ENCODE results near the gene TMEM131. TPM values are rescaled to one million over a fixed set of nuclear protein-coding genes. Genes with fewer than 3 reads are reported as not detected.

The TMEM131 gene
- total and polyA plus RNA-seq, 10 of the 15 experiments (the other 5 are each of a cell fraction or from before 2014, with no cell fraction given): 6.0 to 48.2 (median 23.2) TPM

DNA sequence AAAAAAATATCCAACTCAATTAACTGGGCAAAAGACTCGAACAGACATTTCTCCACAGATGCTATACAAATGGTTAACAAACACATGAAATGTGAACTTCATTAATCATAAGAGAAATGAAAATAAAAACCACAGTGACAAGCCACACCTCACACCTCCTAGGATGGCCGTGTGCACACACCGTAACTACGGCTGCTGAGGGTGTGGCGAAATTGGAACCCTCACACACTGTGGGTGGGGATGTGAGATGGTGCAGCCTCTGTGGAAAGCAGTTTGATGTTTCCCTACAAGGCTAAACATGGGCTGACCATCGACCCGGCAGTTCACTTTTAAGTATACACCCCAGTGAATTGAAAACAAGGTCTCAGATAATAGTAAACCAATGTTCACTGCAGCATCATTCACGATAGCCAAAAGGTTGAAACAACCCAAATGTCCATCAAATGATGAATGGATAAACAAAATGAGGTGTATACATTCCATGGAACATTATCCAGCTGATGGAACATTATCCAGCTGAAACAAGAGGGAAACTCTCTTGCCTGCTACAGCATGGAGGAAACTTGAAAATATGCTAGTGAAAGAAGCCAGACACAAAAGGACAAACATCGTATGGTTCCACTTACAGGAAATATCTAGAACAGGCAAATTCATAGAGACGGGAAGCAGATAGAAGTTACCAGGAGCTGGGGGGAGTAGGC is 250.1 kb downstream of the TMEM131 start (continued):
- TF ChIP-seq SREBF2 (IDR thresholded peaks at IDR 0.05; ENCODE audit: low read length) (no peak), RUNX3 (IDR thresholded peaks at IDR 0.05; ENCODE audit: low read length) (peak; percentile 83), POLR2AphosphoS5 (IDR thresholded peaks at IDR 0.05; ENCODE audit: low read length) (no peak), CBX3 (IDR thresholded peaks at IDR 0.05; ENCODE audit: borderline replicate concordance, low read depth) (no peak), RB1 (IDR thresholded peaks at IDR 0.05; ENCODE audit: borderline replicate concordance) (no peak), SMAD5 (IDR thresholded peaks at IDR 0.05; ENCODE audit: low read depth) (no peak), SUZ12 (IDR thresholded peaks at IDR 0.05; ENCODE audit: unreplicated experiment) (no peak), TARDBP (IDR thresholded peaks at IDR 0.05; ENCODE audit: borderline replicate concordance) (no peak), PML (IDR thresholded peaks at IDR 0.05; ENCODE audit: low read length) (no peak), IKZF2 (IDR thresholded peaks at IDR 0.05) (peak; percentile 28 to 31; a peak in 2 of 4 replicates), DPF2 (IDR thresholded peaks at IDR 0.05) (peak; percentile 64; the same call in 1 of the 2 replicates), CBFB (IDR thresholded peaks at IDR 0.05; ENCODE audit: low read depth) (peak; percentile 39; the same call in 1 of the 2 replicates), YY1 (IDR thresholded peaks at IDR 0.05; ENCODE audit: low read depth, low read length) (no peak), CREB1 (IDR thresholded peaks at IDR 0.05; ENCODE audit: low read depth) (no peak), KLF5 (IDR thresholded peaks at IDR 0.05; ENCODE audit: partially characterized antibody) (no peak), NBN (IDR thresholded peaks at IDR 0.05) (no peak), BACH1 (IDR thresholded peaks at IDR 0.05; ENCODE audit: borderline replicate concordance) (no peak), BHLHE40 (IDR thresholded peaks at IDR 0.05; ENCODE audit: borderline replicate concordance in 1 of 2, low read depth in 2 of 2, low read length in 1 of 2) (peak; percentile 49 to 69; a peak in 3 of 4 replicates), MEF2B (IDR thresholded peaks at IDR 0.05; ENCODE audit: partially characterized antibody, poor library complexity, severe bottlenecking) (no peak)
- TF ChIP-seq, protein P1, sequence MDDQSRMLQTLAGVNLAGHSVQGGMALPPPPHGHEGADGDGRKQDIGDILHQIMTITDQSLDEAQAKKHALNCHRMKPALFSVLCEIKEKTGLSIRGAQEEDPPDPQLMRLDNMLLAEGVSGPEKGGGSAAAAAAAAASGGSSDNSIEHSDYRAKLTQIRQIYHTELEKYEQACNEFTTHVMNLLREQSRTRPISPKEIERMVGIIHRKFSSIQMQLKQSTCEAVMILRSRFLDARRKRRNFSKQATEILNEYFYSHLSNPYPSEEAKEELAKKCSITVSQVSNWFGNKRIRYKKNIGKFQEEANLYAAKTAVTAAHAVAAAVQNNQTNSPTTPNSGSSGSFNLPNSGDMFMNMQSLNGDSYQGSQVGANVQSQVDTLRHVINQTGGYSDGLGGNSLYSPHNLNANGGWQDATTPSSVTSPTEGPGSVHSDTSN (IDR thresholded peaks at IDR 0.05; ENCODE audit: insufficient replicate concordance, low read depth, low read length): peak; percentile 59
- TF ChIP-seq, protein P2, sequence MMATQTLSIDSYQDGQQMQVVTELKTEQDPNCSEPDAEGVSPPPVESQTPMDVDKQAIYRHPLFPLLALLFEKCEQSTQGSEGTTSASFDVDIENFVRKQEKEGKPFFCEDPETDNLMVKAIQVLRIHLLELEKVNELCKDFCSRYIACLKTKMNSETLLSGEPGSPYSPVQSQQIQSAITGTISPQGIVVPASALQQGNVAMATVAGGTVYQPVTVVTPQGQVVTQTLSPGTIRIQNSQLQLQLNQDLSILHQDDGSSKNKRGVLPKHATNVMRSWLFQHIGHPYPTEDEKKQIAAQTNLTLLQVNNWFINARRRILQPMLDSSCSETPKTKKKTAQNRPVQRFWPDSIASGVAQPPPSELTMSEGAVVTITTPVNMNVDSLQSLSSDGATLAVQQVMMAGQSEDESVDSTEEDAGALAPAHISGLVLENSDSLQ (IDR thresholded peaks at IDR 0.05): peak; percentile 87
- TF ChIP-seq, protein P3, sequence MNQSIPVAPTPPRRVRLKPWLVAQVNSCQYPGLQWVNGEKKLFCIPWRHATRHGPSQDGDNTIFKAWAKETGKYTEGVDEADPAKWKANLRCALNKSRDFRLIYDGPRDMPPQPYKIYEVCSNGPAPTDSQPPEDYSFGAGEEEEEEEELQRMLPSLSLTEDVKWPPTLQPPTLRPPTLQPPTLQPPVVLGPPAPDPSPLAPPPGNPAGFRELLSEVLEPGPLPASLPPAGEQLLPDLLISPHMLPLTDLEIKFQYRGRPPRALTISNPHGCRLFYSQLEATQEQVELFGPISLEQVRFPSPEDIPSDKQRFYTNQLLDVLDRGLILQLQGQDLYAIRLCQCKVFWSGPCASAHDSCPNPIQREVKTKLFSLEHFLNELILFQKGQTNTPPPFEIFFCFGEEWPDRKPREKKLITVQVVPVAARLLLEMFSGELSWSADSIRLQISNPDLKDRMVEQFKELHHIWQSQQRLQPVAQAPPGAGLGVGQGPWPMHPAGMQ (IDR thresholded peaks at IDR 0.05; ENCODE audit: borderline replicate concordance): no peak
- TF ChIP-seq, protein P4, sequence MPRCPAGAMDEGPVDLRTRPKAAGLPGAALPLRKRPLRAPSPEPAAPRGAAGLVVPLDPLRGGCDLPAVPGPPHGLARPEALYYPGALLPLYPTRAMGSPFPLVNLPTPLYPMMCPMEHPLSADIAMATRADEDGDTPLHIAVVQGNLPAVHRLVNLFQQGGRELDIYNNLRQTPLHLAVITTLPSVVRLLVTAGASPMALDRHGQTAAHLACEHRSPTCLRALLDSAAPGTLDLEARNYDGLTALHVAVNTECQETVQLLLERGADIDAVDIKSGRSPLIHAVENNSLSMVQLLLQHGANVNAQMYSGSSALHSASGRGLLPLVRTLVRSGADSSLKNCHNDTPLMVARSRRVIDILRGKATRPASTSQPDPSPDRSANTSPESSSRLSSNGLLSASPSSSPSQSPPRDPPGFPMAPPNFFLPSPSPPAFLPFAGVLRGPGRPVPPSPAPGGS (IDR thresholded peaks at IDR 0.05; ENCODE audit: borderline replicate concordance, insufficient read depth, low read depth, low read length, poor library complexity, severe bottlenecking): no peak
- TF ChIP-seq, protein P5, sequence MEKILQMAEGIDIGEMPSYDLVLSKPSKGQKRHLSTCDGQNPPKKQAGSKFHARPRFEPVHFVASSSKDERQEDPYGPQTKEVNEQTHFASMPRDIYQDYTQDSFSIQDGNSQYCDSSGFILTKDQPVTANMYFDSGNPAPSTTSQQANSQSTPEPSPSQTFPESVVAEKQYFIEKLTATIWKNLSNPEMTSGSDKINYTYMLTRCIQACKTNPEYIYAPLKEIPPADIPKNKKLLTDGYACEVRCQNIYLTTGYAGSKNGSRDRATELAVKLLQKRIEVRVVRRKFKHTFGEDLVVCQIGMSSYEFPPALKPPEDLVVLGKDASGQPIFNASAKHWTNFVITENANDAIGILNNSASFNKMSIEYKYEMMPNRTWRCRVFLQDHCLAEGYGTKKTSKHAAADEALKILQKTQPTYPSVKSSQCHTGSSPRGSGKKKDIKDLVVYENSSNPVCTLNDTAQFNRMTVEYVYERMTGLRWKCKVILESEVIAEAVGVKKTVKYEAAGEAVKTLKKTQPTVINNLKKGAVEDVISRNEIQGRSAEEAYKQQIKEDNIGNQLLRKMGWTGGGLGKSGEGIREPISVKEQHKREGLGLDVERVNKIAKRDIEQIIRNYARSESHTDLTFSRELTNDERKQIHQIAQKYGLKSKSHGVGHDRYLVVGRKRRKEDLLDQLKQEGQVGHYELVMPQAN (conservative IDR thresholded peaks at IDR 0.05): no peak

Data from GM12878 (cell line).